OCI-LY7 (cell line): ENCODE data around the gene MAST2. TPM values are rescaled to one million over a fixed set of nuclear protein-coding genes. Genes with fewer than 3 reads are reported as not detected.

Experiments
- BruUV-seq: library from RNA; stranded (reverse); fragments of 400-500 nt; replicated peaks from 2 replicates; lab custom pipeline; 2021; lab: Mats Ljungman, UMichigan
- CTCF ChIA-PET: fragments of 300-600 bp; sonication (Branson Sonifier 250); formaldehyde crosslinking; loops from one replicate; lab custom pipeline; 2022; ENCODE audit warnings: antibody characterized with exemption; ENCODE audit not compliant: unreplicated experiment; lab: Charles Lee
- POLR2A ChIA-PET: fragments of 300-600 bp; sonication (Branson Sonifier 250); formaldehyde crosslinking; loops from one replicate; lab custom pipeline; 2022; ENCODE audit warnings: antibody characterized with exemption; lab: Charles Lee
- DNase-seq: peaks from one replicate; pipeline ENCODE4 v3.0.0-alpha.2; 2015; ENCODE audit warnings: low spot score
- H2AFZ ChIP-seq: fragments of 200-600 bp; sonication (generic), shearing (Covaris generic); 2 replicates; pipeline ENCODE4 v1.6.1; 2014; ENCODE audit warnings: mild to moderate bottlenecking, antibody characterized with exemption, low read length, moderate library complexity
- H3K27ac ChIP-seq: fragments of 200-600 bp; sonication (generic); 2 replicates; pipeline ENCODE4 v1.5.1; 2014; ENCODE audit warnings: mixed run types, low read depth, mild to moderate bottlenecking, moderate library complexity, low read length, inconsistent platforms; ENCODE audit not compliant: poor library complexity, severe bottlenecking
- H3K36me3 ChIP-seq: fragments of 200-600 bp; sonication (generic); 2 replicates; pipeline ENCODE4 v1.6.1; 2014; ENCODE audit warnings: mild to moderate bottlenecking, antibody characterized with exemption, low read length, moderate library complexity, mixed read lengths; ENCODE audit not compliant: insufficient read depth
- H3K4me1 ChIP-seq: fragments of 200-600 bp; sonication (generic); 2 replicates; pipeline ENCODE4 v1.5.1; 2014; ENCODE audit warnings: mild to moderate bottlenecking, low read length; ENCODE audit not compliant: insufficient read depth, poor library complexity, severe bottlenecking
- H3K4me2 ChIP-seq: fragments of 200-600 bp; sonication (generic); 2 replicates; pipeline ENCODE4 v1.6.1; 2014; ENCODE audit warnings: mild to moderate bottlenecking, low read length
- H3K4me3 ChIP-seq: fragments of 200-600 bp; sonication (generic); 2 replicates; pipeline ENCODE4 v1.5.1; 2014; ENCODE audit warnings: mild to moderate bottlenecking, low read depth, low read length; ENCODE audit not compliant: poor library complexity, severe bottlenecking
- H3K79me2 ChIP-seq: fragments of 200-600 bp; sonication (generic); 2 replicates; pipeline ENCODE4 v1.6.1; 2016; ENCODE audit warnings: low read depth, mild to moderate bottlenecking, low read length, moderate library complexity, mixed read lengths; ENCODE audit not compliant: insufficient read depth
- H3K9me2 ChIP-seq: fragments of 200-600 bp; sonication (generic); 2 replicates; pipeline ENCODE4 v1.6.1; 2016; ENCODE audit warnings: mild to moderate bottlenecking, low read length, mixed read lengths; ENCODE audit not compliant: insufficient read depth
- H3K9me3 ChIP-seq: fragments of 200-600 bp; sonication (generic); 2 replicates; pipeline ENCODE4 v1.6.1; 2014; ENCODE audit warnings: mild to moderate bottlenecking, mixed run types, low read length, mixed read lengths
- H4K20me1 ChIP-seq: fragments of 200-600 bp; sonication (generic); 2 replicates; pipeline ENCODE4 v1.6.1; 2014; ENCODE audit warnings: mild to moderate bottlenecking, antibody characterized with exemption, low read length, moderate library complexity, mixed read lengths; ENCODE audit not compliant: insufficient read depth
- CTCF ChIP-seq: fragments of 200-600 bp; sonication (generic); conservative IDR thresholded peaks from 2 replicates; pipeline ENCODE4 v1.5.1; 2014; ENCODE audit warnings: mild to moderate bottlenecking, antibody characterized with exemption, low read length, moderate library complexity, mixed read lengths
- EZH2phosphoT487 ChIP-seq: fragments of 200-600 bp; sonication (generic); IDR thresholded peaks from 2 replicates; pipeline ENCODE4 v1.6.1; 2018; ENCODE audit warnings: low read depth, borderline replicate concordance, mild to moderate bottlenecking, mixed run types, antibody characterized with exemption, low read length, moderate library complexity, mixed read lengths
- intact Hi-C: fragments of 100-400 bp; cut with micrococcal nuclease; formaldehyde crosslinking; loops from one replicate; pipeline ENCODE4 v1.10.0; 2022; ENCODE audit not compliant: unreplicated experiment
- total RNA-seq, 2 experiments: library from RNA; depleted of rRNA in 1 of 2; stranded (reverse); fragments of >200 nt in 1 of 2; shearing (Covaris generic) in 1 of 2; gene quantifications; 2 replicates each; pipeline ENCODE4 v1.2.3, GENCODE V29; 2014 to 2022

MAST2 gene
- total RNA-seq, 2 experiments from 2014 or later = 32.1 to 67.2 TPM

GRCh38 chr1:45864167-45865106 is 61.0 kb downstream of the MAST2 start:
- Histone ChIP-seq H3K36me3 (no peaks in the 10 kb centered on the region), H3K9me2 (no peaks in the 10 kb centered on the region), H3K27ac (peak overlapping the region; percentile 50), H4K20me1 (peaks cover 22% of the 10 kb centered on the region; the same call in 1 of the 2 replicates), H3K79me2 (peaks cover 79% of the 10 kb centered on the region), H3K4me2 (peak overlapping the region; percentile 70), H3K4me1 (peaks cover 58% of the 10 kb centered on the region), H2AFZ (no peak overlapping the region), H3K9me3 (peaks cover 4% of the 10 kb centered on the region; the same call in 1 of the 2 replicates), H3K4me3 (no peak overlapping the region)
- BruUV-seq = no TSS peak
- ChIA-PET CTCF (interaction anchor here (0.7 to 2.0 kb wide), 2 partner anchors 178 to 270 kb away, joined by 3 to 4 read pairs; partner anchors contain the start of gene GPBP1L1), POLR2A (interaction anchor here (0.6 to 1.4 kb wide), 7 partner anchors 12 to 265 kb away, joined by 3 to 6 read pairs (median 3); no protein-coding TSS in a partner anchor)
- intact Hi-C loops = no loop called here
- no peak for DNase-seq
- no peak for TF ChIP-seq CTCF
- no peak for TF ChIP-seq EZH2phosphoT487

- Histone ChIP-seq H3K4me1 (peaks cover 38% of the 10 kb centered on the region), H3K27ac (no peak overlapping the region), H3K9me2 (no peaks in the 10 kb centered on the region), H3K4me3 (no peak overlapping the region), H3K36me3 (no peaks in the 10 kb centered on the region), H4K20me1 (peaks cover 15% of the 10 kb centered on the region; the same call in 1 of the 2 replicates), H3K9me3 (no peaks in the 10 kb centered on the region), H3K79me2 (peaks cover 71% of the 10 kb centered on the region), H3K4me2 (no peak overlapping the region), H2AFZ (no peak overlapping the region)
- intact Hi-C loops = no loop called here
- no peak for DNase-seq
- ChIA-PET POLR2A (interaction anchor here (0.7 to 1.3 kb wide), 2 partner anchors 12 to 222 kb away, joined by 3 read pairs; no protein-coding TSS in a partner anchor), CTCF (no interaction called here)
- no peak for TF ChIP-seq EZH2phosphoT487
- TF ChIP-seq CTCF = no peak
- no TSS peak for BruUV-seq
These were observed 64.4 kb downstream of the MAST2 start for GRCh38 chr1:45867697-45868348.
